Thyroid gland (tissue), 4 donors: ENCODE results near the gene TNRC18.

ENCODE experiments used
- CTCF ChIP-seq, 6 experiments: fragments of 200-600 bp in 3 of 6; fragments of 450-650 bp in 3 of 6; sonication (generic) in 3 of 6; IDR thresholded peaks; one replicate each; pipeline ENCODE4 v1.5.1; 2016 to 2019; ENCODE audit warnings: antibody characterized with exemption in 6 of 6, mild to moderate bottlenecking in 2 of 6, inconsistent platforms in 1 of 6, moderate library complexity in 1 of 6
- POLR2A ChIP-seq, 2 donors: fragments of 450-650 bp; IDR thresholded peaks; one replicate each; pipeline ENCODE4 v1.6.1; 2017; ENCODE audit warnings: antibody characterized with exemption in 2 of 2, mild to moderate bottlenecking in 2 of 2, moderate library complexity in 1 of 2

GRCh38 chr7:5332579-5332978 lies 91.1 kb downstream of the TNRC18 start:
- no peak for TF ChIP-seq POLR2A (IDR thresholded peaks at IDR 0.05)
- TF ChIP-seq CTCF (IDR thresholded peaks at IDR 0.05) = no peak
